Chondrocyte (in vitro differentiated cells): Measurements from ENCODE around the gene COL28A1. TPM values are rescaled to one million over a fixed set of nuclear protein-coding genes. Genes with fewer than 3 reads are reported as not detected.

ENCODE experiments used
- DNase-seq: peaks from one replicate; pipeline ENCODE4 v3.0.0; 2021; ENCODE audit warnings: mixed read lengths, low spot score
- H3K27ac Mint-ChIP-seq: one replicate; pipeline ENCODE4 v1.8.0; 2021; ENCODE audit warnings: mild to moderate bottlenecking, moderate library complexity, mixed read lengths; ENCODE audit not compliant: unreplicated experiment
- H3K27me3 Mint-ChIP-seq: 2 replicates; pipeline ENCODE4 v1.8.0; 2021; ENCODE audit warnings: low read depth, mixed read lengths
- H3K36me3 Mint-ChIP-seq: 2 replicates; pipeline ENCODE4 v1.8.0; 2021; ENCODE audit warnings: low read depth, mixed read lengths
- H3K4me1 Mint-ChIP-seq: 2 replicates; pipeline ENCODE4 v1.8.0; 2021; ENCODE audit warnings: low read depth, mild to moderate bottlenecking, mixed read lengths
- H3K4me3 Mint-ChIP-seq: one replicate; pipeline ENCODE4 v1.8.0; 2021; ENCODE audit warnings: mild to moderate bottlenecking, moderate library complexity, mixed read lengths; ENCODE audit not compliant: unreplicated experiment
- H3K9me3 Mint-ChIP-seq: 2 replicates; pipeline ENCODE4 v1.8.0; 2021; ENCODE audit warnings: low read depth, mixed read lengths
- total RNA-seq: library from RNA; stranded (reverse); gene quantifications from 3 replicates; pipeline ENCODE4 v1.2.1, GENCODE V29; 2021
- TF ChIP-seq, protein P1 (sequence below): fragments of 200-600 bp; sonication (generic); IDR thresholded peaks from 2 replicates; pipeline ENCODE4 v1.5.0; 2021; ENCODE audit warnings: antibody characterized with exemption, mild to moderate bottlenecking, moderate library complexity

Gene COL28A1
- total RNA-seq, 1 donor from 2014 or later, result 0.25 TPM

DNA sequence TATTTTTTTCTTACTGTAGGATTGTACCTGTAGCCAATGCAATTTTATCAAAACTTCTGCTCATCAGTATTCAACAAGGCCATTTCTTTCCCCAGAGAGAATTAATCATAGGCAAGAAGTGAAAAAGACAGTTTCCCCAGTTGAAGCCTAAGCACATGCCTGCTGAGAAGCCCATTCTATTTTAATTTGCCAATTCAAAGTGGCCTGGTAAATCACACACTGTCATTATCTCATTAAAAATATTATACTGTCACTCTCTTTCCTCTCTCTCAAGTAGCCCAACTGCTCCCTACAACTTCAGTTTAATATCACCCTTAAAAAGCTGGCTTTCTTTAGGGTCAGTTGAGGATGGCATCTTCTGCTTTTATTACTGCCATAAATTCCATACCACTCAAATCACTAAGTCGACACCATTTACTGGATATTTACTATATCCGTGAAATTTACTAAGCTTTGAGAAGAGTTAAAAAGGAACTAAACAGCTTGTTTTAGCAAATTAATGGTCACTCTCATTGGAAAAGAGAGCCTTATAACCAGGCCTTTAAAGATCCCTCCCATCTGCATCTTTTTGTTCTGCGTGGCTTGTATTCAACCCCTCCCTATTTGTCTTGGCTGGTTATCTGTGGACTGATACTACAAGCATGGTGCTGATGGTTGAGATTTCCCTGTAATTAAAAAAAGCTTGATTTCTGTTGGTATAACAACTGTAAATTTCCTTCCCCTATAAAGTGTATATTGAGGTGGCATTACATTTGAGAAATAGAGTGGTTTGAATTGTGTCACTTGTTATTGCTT lies 30.6 kb downstream of the COL28A1 start:
- H3K9me3 Mint-ChIP-seq, result peaks cover 5% of the 10 kb centered on the region
- H3K27ac Mint-ChIP-seq, result no peak overlapping the region
- H3K36me3 Mint-ChIP-seq, result no peaks in the 10 kb centered on the region
- TF ChIP-seq, protein P1, sequence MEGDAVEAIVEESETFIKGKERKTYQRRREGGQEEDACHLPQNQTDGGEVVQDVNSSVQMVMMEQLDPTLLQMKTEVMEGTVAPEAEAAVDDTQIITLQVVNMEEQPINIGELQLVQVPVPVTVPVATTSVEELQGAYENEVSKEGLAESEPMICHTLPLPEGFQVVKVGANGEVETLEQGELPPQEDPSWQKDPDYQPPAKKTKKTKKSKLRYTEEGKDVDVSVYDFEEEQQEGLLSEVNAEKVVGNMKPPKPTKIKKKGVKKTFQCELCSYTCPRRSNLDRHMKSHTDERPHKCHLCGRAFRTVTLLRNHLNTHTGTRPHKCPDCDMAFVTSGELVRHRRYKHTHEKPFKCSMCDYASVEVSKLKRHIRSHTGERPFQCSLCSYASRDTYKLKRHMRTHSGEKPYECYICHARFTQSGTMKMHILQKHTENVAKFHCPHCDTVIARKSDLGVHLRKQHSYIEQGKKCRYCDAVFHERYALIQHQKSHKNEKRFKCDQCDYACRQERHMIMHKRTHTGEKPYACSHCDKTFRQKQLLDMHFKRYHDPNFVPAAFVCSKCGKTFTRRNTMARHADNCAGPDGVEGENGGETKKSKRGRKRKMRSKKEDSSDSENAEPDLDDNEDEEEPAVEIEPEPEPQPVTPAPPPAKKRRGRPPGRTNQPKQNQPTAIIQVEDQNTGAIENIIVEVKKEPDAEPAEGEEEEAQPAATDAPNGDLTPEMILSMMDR, result no peak
- no peak for DNase-seq
- no peaks in the 10 kb centered on the region for H3K27me3 Mint-ChIP-seq
- no peak overlapping the region for H3K4me3 Mint-ChIP-seq
- no peaks in the 10 kb centered on the region for H3K4me1 Mint-ChIP-seq

DNA sequence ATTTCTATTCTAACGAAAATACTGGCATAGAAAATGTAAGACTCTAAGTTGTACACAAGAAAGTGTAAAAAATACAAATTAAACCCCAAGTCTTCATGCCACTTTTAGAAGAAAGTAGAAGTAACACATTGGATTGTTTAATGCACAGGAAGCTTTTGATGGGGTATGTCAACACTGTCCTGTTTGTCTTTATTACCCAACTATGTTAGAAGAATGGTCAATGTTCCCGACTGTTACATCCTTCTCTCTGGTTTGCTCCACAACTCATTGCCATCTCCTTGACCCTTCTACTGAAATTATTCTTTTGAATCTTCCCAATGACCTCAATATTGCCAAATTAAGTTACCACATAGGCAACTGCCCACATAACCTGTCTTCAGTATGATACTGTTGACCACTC lies 35.8 kb downstream of the COL28A1 start:
- H3K27ac Mint-ChIP-seq, result no peak overlapping the region
- no peaks in the 10 kb centered on the region for H3K4me1 Mint-ChIP-seq
- no peaks in the 10 kb centered on the region for H3K27me3 Mint-ChIP-seq
- H3K4me3 Mint-ChIP-seq, result no peak overlapping the region
- no peaks in the 10 kb centered on the region for H3K36me3 Mint-ChIP-seq
- H3K9me3 Mint-ChIP-seq, result peaks cover 5% of the 10 kb centered on the region
- DNase-seq, result no peak
- TF ChIP-seq, protein P1, result no peak

DNA sequence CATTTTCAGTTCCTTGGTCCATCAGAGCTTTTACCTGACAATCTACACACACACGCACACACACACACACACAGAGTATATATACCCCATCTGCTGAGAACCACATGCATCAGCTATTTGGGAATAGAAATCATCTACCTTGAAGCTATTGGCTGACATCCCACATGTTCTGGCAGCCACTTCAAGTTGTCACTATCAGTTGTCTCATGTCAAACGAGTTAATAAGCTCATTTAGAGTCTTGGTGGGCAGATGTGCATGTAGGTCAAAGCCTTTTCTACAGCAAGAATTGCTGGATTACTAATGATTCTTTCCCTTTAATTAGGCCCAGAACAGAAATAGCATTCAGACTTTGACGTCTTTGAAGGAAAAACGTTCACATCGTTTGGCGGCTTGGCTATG lies 36.8 kb downstream of the COL28A1 start:
- H3K9me3 Mint-ChIP-seq, result peaks cover 5% of the 10 kb centered on the region
- TF ChIP-seq, protein P1, result no peak
- no peak for DNase-seq
- H3K36me3 Mint-ChIP-seq, result no peaks in the 10 kb centered on the region
- H3K27me3 Mint-ChIP-seq, result no peaks in the 10 kb centered on the region
- no peak overlapping the region for H3K4me3 Mint-ChIP-seq
- H3K27ac Mint-ChIP-seq, result no peak overlapping the region
- no peaks in the 10 kb centered on the region for H3K4me1 Mint-ChIP-seq

DNA sequence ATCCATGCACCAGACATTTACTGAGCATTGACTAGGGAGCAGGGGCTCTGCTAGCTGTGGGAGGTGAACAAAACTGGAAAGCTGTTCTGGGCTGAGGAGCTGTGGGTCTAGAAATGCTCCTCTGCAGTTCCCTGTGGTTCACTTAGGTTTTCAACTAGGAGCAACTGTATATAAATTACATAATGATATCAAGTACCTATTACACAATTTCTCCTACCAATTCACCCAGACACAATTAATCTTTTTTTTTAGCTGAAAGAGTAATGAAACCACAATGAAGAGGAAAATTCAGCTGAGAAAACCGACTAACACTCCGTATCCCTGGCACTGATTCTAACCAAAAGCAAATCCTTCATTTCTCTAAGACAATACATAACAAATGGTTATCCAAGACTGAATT lies 39.4 kb downstream of the COL28A1 start:
- H3K4me3 Mint-ChIP-seq, result no peak overlapping the region
- no peaks in the 10 kb centered on the region for H3K27me3 Mint-ChIP-seq
- H3K27ac Mint-ChIP-seq, result no peak overlapping the region
- TF ChIP-seq, protein P1, result no peak
- H3K36me3 Mint-ChIP-seq, result no peaks in the 10 kb centered on the region
- H3K9me3 Mint-ChIP-seq, result peaks cover 5% of the 10 kb centered on the region
- no peaks in the 10 kb centered on the region for H3K4me1 Mint-ChIP-seq
- DNase-seq, result no peak

DNA sequence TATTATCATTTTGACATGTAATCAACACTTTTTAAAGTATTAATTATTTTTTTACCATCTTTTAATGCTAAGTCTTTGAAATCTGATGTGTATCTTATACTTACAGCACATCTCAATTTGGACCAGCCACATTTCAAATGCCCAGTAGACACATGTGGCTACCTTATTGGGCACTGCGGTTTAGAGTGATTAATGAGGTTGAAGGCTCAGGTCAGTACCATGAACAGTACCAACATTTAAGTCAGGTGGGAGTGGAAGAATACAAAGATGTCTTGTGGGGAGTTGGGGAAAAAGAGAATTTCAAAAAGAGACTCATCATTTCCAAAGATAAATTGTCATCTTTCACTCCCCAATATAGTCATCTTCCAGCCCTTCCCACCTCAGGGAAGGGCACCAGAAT lies 40.5 kb downstream of the COL28A1 start:
- no peak for DNase-seq
- TF ChIP-seq, protein P1, result no peak
- no peak overlapping the region for H3K27ac Mint-ChIP-seq
- no peaks in the 10 kb centered on the region for H3K9me3 Mint-ChIP-seq
- no peaks in the 10 kb centered on the region for H3K27me3 Mint-ChIP-seq
- H3K4me1 Mint-ChIP-seq, result no peaks in the 10 kb centered on the region
- no peak overlapping the region for H3K4me3 Mint-ChIP-seq
- H3K36me3 Mint-ChIP-seq, result no peaks in the 10 kb centered on the region
